Measurements from ENCODE around the gene TMA7. TPM values are rescaled to one million over a fixed set of nuclear protein-coding genes. Genes with fewer than 3 reads are reported as not detected.

The TMA7 gene
- total RNA-seq, 1 donor from 2014 or later = 326 TPM

GRCh38 chr3:48418651-48419050 lies 21.4 kb upstream of the TMA7 start:
- H3K36me3 Mint-ChIP-seq (ENCODE audit: low read depth, unreplicated experiment) = peaks cover 13% of the 10 kb centered on the region
- peaks cover 8% of the 10 kb centered on the region for H3K27me3 Mint-ChIP-seq (ENCODE audit: unreplicated experiment)
- H3K4me1 Mint-ChIP-seq (ENCODE audit: unreplicated experiment) = no peaks in the 10 kb centered on the region
- no peaks in the 10 kb centered on the region for H3K9me3 Mint-ChIP-seq (ENCODE audit: unreplicated experiment)
- TF ChIP-seq, protein P1, sequence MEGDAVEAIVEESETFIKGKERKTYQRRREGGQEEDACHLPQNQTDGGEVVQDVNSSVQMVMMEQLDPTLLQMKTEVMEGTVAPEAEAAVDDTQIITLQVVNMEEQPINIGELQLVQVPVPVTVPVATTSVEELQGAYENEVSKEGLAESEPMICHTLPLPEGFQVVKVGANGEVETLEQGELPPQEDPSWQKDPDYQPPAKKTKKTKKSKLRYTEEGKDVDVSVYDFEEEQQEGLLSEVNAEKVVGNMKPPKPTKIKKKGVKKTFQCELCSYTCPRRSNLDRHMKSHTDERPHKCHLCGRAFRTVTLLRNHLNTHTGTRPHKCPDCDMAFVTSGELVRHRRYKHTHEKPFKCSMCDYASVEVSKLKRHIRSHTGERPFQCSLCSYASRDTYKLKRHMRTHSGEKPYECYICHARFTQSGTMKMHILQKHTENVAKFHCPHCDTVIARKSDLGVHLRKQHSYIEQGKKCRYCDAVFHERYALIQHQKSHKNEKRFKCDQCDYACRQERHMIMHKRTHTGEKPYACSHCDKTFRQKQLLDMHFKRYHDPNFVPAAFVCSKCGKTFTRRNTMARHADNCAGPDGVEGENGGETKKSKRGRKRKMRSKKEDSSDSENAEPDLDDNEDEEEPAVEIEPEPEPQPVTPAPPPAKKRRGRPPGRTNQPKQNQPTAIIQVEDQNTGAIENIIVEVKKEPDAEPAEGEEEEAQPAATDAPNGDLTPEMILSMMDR (IDR thresholded peaks at IDR 0.05; ENCODE audit: unreplicated experiment) = no peak
- DNase-seq (ENCODE audit: low spot score) = no peak
- no peak overlapping the region for H3K4me3 Mint-ChIP-seq (ENCODE audit: unreplicated experiment)
- no peak overlapping the region for H3K27ac Mint-ChIP-seq (ENCODE audit: unreplicated experiment)

- H3K4me1 Mint-ChIP-seq (ENCODE audit: unreplicated experiment) = no peaks in the 10 kb centered on the region
- no peaks in the 10 kb centered on the region for H3K9me3 Mint-ChIP-seq (ENCODE audit: unreplicated experiment)
- H3K27ac Mint-ChIP-seq (ENCODE audit: unreplicated experiment) = no peak overlapping the region
- H3K36me3 Mint-ChIP-seq (ENCODE audit: low read depth, unreplicated experiment) = peaks cover 13% of the 10 kb centered on the region
- TF ChIP-seq, protein P1 (IDR thresholded peaks at IDR 0.05; ENCODE audit: unreplicated experiment) = no peak
- peaks cover 8% of the 10 kb centered on the region for H3K27me3 Mint-ChIP-seq (ENCODE audit: unreplicated experiment)
- DNase-seq (ENCODE audit: low spot score) = no peak
- H3K4me3 Mint-ChIP-seq (ENCODE audit: unreplicated experiment) = no peak overlapping the region
Measured at GRCh38 chr3:48419149-48419548, 20.9 kb upstream of the TMA7 start.

DNA sequence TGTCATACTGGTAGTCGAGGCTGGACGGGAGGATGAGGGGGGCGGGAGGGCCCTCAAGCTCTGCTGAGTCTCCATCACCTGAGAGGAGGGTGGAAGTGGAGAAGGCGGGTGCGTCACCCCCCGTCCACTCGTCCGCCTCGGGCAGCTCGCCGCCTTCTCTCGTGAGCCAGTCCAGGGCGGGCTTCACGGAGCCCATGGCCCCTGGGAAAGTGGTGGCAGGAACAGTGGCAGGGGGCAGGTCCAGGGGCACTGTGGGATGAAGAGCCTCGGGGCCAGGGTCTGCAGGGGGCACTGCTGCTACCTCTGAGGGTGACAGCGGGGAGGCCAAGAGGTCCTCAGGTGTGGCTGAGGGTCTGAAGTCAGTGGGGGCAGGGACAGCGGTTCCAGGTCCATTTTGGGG lies 20.5 kb upstream of the TMA7 start:
- Mint-ChIP-seq H3K4me1 (ENCODE audit: unreplicated experiment) (no peaks in the 10 kb centered on the region), H3K36me3 (ENCODE audit: low read depth, unreplicated experiment) (peaks cover 13% of the 10 kb centered on the region), H3K27me3 (ENCODE audit: unreplicated experiment) (peaks cover 8% of the 10 kb centered on the region), H3K27ac (ENCODE audit: unreplicated experiment) (no peak overlapping the region), H3K9me3 (ENCODE audit: unreplicated experiment) (no peaks in the 10 kb centered on the region), H3K4me3 (ENCODE audit: unreplicated experiment) (no peak overlapping the region)
- no peak for DNase-seq (ENCODE audit: low spot score)
- TF ChIP-seq, protein P1 (IDR thresholded peaks at IDR 0.05; ENCODE audit: unreplicated experiment) = no peak

DNA sequence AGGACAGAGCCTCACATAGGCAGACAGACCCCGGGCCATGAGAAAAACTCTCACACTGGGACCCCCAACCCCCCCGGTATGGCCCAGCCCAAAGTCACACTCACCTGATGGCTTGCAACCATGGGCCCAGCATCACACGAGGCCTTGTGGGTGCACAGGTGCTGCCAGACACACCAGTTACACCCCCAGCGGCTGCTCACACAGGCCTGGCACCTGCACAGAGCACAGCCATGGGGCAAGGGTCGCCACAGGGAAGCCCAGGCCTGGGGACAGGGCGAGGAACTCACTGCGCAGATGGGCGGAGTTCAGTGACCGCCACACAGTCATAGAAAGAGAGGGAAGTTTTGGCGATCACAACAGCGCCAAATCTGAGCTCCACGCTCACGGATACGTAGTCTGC lies 19.5 kb upstream of the TMA7 start:
- peaks cover 10% of the 10 kb centered on the region for H3K27me3 Mint-ChIP-seq (ENCODE audit: unreplicated experiment)
- H3K27ac Mint-ChIP-seq (ENCODE audit: unreplicated experiment) = no peak overlapping the region
- DNase-seq (ENCODE audit: low spot score) = no peak
- H3K9me3 Mint-ChIP-seq (ENCODE audit: unreplicated experiment) = no peaks in the 10 kb centered on the region
- peak overlapping the region; percentile 42 for H3K4me3 Mint-ChIP-seq (ENCODE audit: unreplicated experiment)
- H3K36me3 Mint-ChIP-seq (ENCODE audit: low read depth, unreplicated experiment) = peaks cover 14% of the 10 kb centered on the region
- H3K4me1 Mint-ChIP-seq (ENCODE audit: unreplicated experiment) = peaks cover 4% of the 10 kb centered on the region
- TF ChIP-seq, protein P1 (IDR thresholded peaks at IDR 0.05; ENCODE audit: unreplicated experiment) = no peak

- no peaks in the 10 kb centered on the region for H3K9me3 Mint-ChIP-seq (ENCODE audit: unreplicated experiment)
Measured at GRCh38 chr3:48422272-48422671, 17.8 kb upstream of the TMA7 start.

More at GRCh38 chr3:48422272-48422671, 17.8 kb upstream of the TMA7 start:
- H3K27me3 Mint-ChIP-seq (ENCODE audit: unreplicated experiment) = peaks cover 17% of the 10 kb centered on the region
- DNase-seq (ENCODE audit: low spot score) = no peak
- no peak overlapping the region for H3K27ac Mint-ChIP-seq (ENCODE audit: unreplicated experiment)
- TF ChIP-seq, protein P1 (IDR thresholded peaks at IDR 0.05; ENCODE audit: unreplicated experiment) = no peak
- H3K4me1 Mint-ChIP-seq (ENCODE audit: unreplicated experiment) = peaks cover 13% of the 10 kb centered on the region
- H3K36me3 Mint-ChIP-seq (ENCODE audit: low read depth, unreplicated experiment) = peaks cover 18% of the 10 kb centered on the region
- H3K4me3 Mint-ChIP-seq (ENCODE audit: unreplicated experiment) = no peak overlapping the region
